ENCODE data around the gene MOV10. TPM values are rescaled to one million over a fixed set of nuclear protein-coding genes. Genes with fewer than 3 reads are reported as not detected.

MOV10 gene
- total and polyA plus RNA-seq, 9 of the 15 experiments (the other 6 are each of a cell fraction or from before 2014, with no cell fraction given), result 16.7 to 105 (median 49.5) TPM

DNA sequence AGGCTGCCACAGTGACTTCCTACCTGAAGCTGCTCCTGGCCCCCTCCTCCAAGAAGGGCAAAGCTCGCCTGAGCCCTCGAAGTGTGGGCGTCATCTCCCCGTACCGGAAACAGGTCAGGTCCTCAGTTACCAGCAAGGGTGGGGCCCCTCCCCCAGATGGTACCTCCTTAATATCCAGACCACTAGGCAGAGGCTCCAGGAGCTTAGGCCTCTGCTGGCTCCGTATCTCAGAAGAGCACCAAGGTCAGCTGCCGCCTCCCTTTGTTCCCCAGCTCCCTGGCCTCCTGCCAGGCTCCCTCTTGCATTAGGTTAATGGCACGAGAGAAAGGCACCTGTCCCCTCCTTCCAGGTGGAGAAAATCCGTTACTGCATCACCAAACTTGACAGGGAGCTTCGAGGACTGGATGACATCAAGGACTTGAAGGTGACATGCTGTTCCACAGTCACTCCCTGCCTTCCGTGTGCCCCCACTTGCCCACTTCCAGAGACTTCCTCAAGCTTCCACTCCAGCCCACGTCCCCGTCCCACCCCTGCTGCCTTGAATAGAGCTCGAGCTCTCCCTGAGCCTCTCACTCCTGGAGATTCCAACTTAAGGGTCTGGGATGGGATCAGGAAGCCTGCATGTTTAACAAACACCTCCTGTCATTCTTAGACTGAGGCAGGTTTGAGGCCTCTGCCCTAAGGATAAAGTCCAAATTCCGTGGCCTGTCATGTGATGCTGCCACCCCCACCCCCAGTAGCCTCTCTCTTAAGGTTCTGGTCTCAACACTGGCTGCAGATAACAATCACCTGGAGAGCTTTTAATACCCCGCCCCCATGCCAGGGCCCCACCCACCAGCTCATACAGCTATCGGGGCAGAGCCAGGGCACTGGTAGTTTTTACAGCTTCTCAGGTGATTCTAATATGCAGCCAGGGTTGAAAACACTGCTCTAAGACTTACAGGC is 24.2 kb downstream of the MOV10 start (continued):
- TF ChIP-seq, protein P1, sequence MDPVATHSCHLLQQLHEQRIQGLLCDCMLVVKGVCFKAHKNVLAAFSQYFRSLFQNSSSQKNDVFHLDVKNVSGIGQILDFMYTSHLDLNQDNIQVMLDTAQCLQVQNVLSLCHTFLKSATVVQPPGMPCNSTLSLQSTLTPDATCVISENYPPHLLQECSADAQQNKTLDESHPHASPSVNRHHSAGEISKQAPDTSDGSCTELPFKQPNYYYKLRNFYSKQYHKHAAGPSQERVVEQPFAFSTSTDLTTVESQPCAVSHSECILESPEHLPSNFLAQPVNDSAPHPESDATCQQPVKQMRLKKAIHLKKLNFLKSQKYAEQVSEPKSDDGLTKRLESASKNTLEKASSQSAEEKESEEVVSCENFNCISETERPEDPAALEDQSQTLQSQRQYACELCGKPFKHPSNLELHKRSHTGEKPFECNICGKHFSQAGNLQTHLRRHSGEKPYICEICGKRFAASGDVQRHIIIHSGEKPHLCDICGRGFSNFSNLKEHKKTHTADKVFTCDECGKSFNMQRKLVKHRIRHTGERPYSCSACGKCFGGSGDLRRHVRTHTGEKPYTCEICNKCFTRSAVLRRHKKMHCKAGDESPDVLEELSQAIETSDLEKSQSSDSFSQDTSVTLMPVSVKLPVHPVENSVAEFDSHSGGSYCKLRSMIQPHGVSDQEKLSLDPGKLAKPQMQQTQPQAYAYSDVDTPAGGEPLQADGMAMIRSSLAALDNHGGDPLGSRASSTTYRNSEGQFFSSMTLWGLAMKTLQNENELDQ (CRISPR knock-in tag; IDR thresholded peaks at IDR 0.05; ENCODE audit: borderline replicate concordance), result no peak
- TF ChIP-seq, protein P2, sequence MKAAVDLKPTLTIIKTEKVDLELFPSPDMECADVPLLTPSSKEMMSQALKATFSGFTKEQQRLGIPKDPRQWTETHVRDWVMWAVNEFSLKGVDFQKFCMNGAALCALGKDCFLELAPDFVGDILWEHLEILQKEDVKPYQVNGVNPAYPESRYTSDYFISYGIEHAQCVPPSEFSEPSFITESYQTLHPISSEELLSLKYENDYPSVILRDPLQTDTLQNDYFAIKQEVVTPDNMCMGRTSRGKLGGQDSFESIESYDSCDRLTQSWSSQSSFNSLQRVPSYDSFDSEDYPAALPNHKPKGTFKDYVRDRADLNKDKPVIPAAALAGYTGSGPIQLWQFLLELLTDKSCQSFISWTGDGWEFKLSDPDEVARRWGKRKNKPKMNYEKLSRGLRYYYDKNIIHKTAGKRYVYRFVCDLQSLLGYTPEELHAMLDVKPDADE (conservative IDR thresholded peaks at IDR 0.05; ENCODE audit: control insufficient read depth, low read depth, low read length), result no peak; the same call in 1 of the 2 replicates
- TF ChIP-seq, protein P3, sequence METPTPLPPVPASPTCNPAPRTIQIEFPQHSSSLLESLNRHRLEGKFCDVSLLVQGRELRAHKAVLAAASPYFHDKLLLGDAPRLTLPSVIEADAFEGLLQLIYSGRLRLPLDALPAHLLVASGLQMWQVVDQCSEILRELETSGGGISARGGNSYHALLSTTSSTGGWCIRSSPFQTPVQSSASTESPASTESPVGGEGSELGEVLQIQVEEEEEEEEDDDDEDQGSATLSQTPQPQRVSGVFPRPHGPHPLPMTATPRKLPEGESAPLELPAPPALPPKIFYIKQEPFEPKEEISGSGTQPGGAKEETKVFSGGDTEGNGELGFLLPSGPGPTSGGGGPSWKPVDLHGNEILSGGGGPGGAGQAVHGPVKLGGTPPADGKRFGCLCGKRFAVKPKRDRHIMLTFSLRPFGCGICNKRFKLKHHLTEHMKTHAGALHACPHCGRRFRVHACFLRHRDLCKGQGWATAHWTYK (CRISPR knock-in tag; IDR thresholded peaks at IDR 0.05), result peak; percentile 83
- TF ChIP-seq CREM (IDR thresholded peaks at IDR 0.05; ENCODE audit: low read depth) (0 out of 2 replicates have a peak, but pooled peaks have one; percentile 1), RB1 (IDR thresholded peaks at IDR 0.05; ENCODE audit: low read depth) (no peak), CBFA2T3 (IDR thresholded peaks at IDR 0.05) (peak; percentile 43), MECOM (CRISPR knock-in tag; IDR thresholded peaks at IDR 0.05) (no peak), TGIF2 (CRISPR knock-in tag; IDR thresholded peaks at IDR 0.05) (no peak), ARHGAP35 (IDR thresholded peaks at IDR 0.05; ENCODE audit: partially characterized antibody) (no peak), KDM2B (CRISPR knock-in tag; IDR thresholded peaks at IDR 0.05) (no peak), ZFP1 (CRISPR knock-in tag; IDR thresholded peaks at IDR 0.05) (0 out of 2 replicates have a peak, but pooled peaks have one; percentile 11), ARID1B (IDR thresholded peaks at IDR 0.05) (0 out of 2 replicates have a peak, but pooled peaks have one; percentile 13), ZNF408 (CRISPR knock-in tag; IDR thresholded peaks at IDR 0.05; ENCODE audit: low read depth) (no peak), POLR2B (IDR thresholded peaks at IDR 0.05; ENCODE audit: low read depth, partially characterized antibody) (peak; percentile 54), EGR1 (conservative IDR thresholded peaks at IDR 0.05) (peak; percentile 59)
- TF ChIP-seq, protein P4, sequence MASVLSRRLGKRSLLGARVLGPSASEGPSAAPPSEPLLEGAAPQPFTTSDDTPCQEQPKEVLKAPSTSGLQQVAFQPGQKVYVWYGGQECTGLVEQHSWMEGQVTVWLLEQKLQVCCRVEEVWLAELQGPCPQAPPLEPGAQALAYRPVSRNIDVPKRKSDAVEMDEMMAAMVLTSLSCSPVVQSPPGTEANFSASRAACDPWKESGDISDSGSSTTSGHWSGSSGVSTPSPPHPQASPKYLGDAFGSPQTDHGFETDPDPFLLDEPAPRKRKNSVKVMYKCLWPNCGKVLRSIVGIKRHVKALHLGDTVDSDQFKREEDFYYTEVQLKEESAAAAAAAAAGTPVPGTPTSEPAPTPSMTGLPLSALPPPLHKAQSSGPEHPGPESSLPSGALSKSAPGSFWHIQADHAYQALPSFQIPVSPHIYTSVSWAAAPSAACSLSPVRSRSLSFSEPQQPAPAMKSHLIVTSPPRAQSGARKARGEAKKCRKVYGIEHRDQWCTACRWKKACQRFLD (CRISPR knock-in tag; IDR thresholded peaks at IDR 0.05), result peak; percentile 84; the same call in 1 of the 2 replicates
